Activated CD8-positive, alpha-beta T cell treated with anti-CD3 and anti-CD28 coated beads for 36 hours (primary cell): ENCODE data around the gene RPL12. TPM values are rescaled to one million over a fixed set of nuclear protein-coding genes. Genes with fewer than 3 reads are reported as not detected.

ENCODE experiments used
- ATAC-seq: fragments of 200-7000 bp; cut with Tn5 transposase; one replicate; pipeline ENCODE4 v1.10.0; 2021; ENCODE audit warnings: mild to moderate bottlenecking, moderate library complexity
- CTCF ChIA-PET: fragments of 350-600 bp; sonication (Branson Sonifier 250); formaldehyde crosslinking; loops from one replicate; lab custom pipeline; 2021; ENCODE audit warnings: antibody characterized with exemption; lab: Charles Lee
- POLR2A ChIA-PET: fragments of 350-600 bp; sonication (Branson Sonifier 250); formaldehyde crosslinking; loops from one replicate; lab custom pipeline; 2021; ENCODE audit warnings: antibody characterized with exemption; lab: Charles Lee
- DNase-seq: peaks from one replicate; pipeline ENCODE4 v3.0.0-alpha.2; 2020
- H3K27ac Mint-ChIP-seq: one replicate; pipeline ENCODE4 v1.8.0; 2021; ENCODE audit warnings: mild to moderate bottlenecking, mixed read lengths
- H3K27me3 Mint-ChIP-seq: one replicate; pipeline ENCODE4 v1.8.0; 2021; ENCODE audit warnings: mixed read lengths
- H3K36me3 Mint-ChIP-seq: one replicate; pipeline ENCODE4 v1.8.0; 2021; ENCODE audit warnings: low read depth, mixed read lengths
- H3K4me1 Mint-ChIP-seq: one replicate; pipeline ENCODE4 v1.8.0; 2021; ENCODE audit warnings: low read depth, mixed read lengths
- H3K4me3 Mint-ChIP-seq: one replicate; pipeline ENCODE4 v1.8.0; 2021; ENCODE audit warnings: mild to moderate bottlenecking, moderate library complexity, mixed read lengths
- H3K9me3 Mint-ChIP-seq: one replicate; pipeline ENCODE4 v1.8.0; 2021; ENCODE audit warnings: mixed read lengths
- intact Hi-C: fragments of 100-400 bp; cut with micrococcal nuclease; formaldehyde crosslinking; loops from one replicate; pipeline ENCODE4 v1.10.0; 2022
- total RNA-seq, 2 experiments: library from RNA; stranded (reverse); gene quantifications; one replicate each; pipeline ENCODE4 v1.2.3, GENCODE V29; 2021
- TF ChIP-seq, protein P1 (sequence below): fragments of 200-600 bp; IDR thresholded peaks from one replicate; pipeline ENCODE4 v1.8.0; 2022; ENCODE audit warnings: antibody characterized with exemption, mild to moderate bottlenecking

RPL12 gene
- total RNA-seq, 2 experiments from 2014 or later = 2,353 to 2,364 TPM

DNA sequence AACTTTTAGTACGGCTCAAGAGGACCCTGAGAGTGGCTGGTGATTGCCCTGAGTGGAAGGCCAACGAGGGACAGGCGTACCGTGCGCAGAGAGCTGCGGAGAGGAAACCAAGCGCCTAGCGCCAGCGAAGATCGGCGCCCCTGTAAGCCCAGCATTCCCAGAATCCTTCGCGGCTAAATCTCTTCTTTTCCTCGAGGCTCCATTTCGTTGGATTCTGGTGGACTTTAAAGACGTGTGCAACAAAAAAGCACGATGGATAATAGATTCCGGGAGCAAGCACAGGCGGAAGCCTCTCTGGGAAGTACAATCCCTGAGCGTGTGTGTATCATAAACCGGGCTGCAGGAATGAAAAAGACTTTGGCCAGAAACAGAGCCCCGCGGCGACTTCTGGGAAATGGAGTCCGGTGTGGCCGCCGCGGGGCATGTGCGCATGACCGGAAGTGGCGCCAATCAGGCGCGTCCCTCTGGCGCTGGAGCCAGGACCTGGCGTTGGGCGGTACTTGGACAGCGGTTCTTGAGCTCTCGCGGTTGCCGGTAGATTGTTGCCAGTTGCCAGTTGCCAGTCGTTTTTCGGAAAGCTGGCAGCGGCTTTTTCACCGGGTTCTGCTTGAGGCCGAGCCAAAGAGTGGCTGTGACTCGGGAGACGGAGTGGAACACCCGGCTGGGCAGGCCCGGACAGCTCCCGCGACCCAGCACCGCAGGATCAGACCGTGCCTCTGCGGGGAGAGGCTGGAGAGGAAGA, 27.1 kb downstream of the RPL12 start, which contains the start of gene ZNF79:
TSS of gene ZNF79 (plus strand) at position 449 of the 742 bp plus-strand sequence. CDS start 406 bp downstream, outside the sequence.
- H3K27me3 Mint-ChIP-seq = no peaks in the 10 kb centered on the region

DNA sequence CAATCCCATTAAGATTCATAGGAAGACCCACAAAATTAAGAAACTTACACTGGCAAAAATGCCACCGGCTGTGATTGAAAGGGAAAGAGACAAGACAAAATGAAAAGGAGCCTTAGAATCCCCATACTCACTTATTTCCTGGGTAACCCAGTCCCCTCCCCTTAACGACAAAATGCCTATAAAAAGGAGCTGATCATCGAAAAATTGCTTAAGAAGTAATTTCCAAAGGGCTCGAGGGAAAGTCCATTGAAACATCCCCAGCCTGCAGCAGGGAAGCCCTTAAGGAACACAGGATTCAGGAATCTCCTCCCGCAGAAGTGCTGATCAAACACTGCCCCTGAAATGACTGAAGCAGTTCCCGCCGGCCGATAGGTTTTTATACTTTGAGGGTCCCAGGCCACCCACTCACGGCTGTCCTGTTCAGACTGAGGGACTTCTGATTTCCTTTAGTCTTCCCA, 27.7 kb downstream of the RPL12 start:
- Mint-ChIP-seq H3K36me3 (peaks cover 17% of the 10 kb centered on the region), H3K4me3 (peak overlapping the region; percentile 98), H3K9me3 (no peaks in the 10 kb centered on the region), H3K4me1 (peaks cover 39% of the 10 kb centered on the region), H3K27ac (peak overlapping the region; percentile 96), H3K27me3 (no peaks in the 10 kb centered on the region)
- ATAC-seq = no peak
- TF ChIP-seq, protein P1, sequence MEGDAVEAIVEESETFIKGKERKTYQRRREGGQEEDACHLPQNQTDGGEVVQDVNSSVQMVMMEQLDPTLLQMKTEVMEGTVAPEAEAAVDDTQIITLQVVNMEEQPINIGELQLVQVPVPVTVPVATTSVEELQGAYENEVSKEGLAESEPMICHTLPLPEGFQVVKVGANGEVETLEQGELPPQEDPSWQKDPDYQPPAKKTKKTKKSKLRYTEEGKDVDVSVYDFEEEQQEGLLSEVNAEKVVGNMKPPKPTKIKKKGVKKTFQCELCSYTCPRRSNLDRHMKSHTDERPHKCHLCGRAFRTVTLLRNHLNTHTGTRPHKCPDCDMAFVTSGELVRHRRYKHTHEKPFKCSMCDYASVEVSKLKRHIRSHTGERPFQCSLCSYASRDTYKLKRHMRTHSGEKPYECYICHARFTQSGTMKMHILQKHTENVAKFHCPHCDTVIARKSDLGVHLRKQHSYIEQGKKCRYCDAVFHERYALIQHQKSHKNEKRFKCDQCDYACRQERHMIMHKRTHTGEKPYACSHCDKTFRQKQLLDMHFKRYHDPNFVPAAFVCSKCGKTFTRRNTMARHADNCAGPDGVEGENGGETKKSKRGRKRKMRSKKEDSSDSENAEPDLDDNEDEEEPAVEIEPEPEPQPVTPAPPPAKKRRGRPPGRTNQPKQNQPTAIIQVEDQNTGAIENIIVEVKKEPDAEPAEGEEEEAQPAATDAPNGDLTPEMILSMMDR = no peak
- ChIA-PET CTCF (interaction anchor here (0.8 to 2.0 kb wide), 5 partner anchors 26 to 112 kb away, joined by 3 to 6 read pairs (median 4); partner anchors contain the start of gene SLC2A8), POLR2A (interaction anchor here (0.6 to 4.3 kb wide), 10 partner anchors 19 to 475 kb away, joined by 3 to 52 read pairs (median 4); partner anchors contain the start of genes LRSAM1 and RPL12)
- intact Hi-C loops = loop anchor here (1.0 kb wide), 1 partner anchor 35 kb away; no protein-coding TSS in a partner anchor
- no peak for DNase-seq

More for the DNA sequence above, 27.1 kb downstream of the RPL12 start, which contains the start of gene ZNF79:
- Mint-ChIP-seq H3K4me3 (peak within 1 kb of the TSS; percentile 98), H3K36me3 (peaks cover 22% of the 10 kb centered on the region), H3K4me1 (peaks cover 44% of the 10 kb centered on the region), H3K9me3 (no peaks in the 10 kb centered on the region), H3K27ac (peak within 1 kb of the TSS; percentile 96)
- intact Hi-C loops = loop anchor here (1.0 kb wide), 1 partner anchor 36 kb away; no protein-coding TSS in a partner anchor
- POLR2A ChIA-PET = interaction anchor here (0.6 to 4.3 kb wide), 17 partner anchors 9 to 476 kb away, joined by 3 to 52 read pairs (median 4); partner anchors contain the start of genes LRSAM1, RPL12 and SLC2A8
- CTCF ChIA-PET = interaction anchor here (0.8 to 2.0 kb wide), 5 partner anchors 26 to 112 kb away, joined by 3 to 6 read pairs (median 4); partner anchors contain the start of gene SLC2A8
- ATAC-seq (peak; percentile 81), DNase-seq (peak; percentile 95)
- TF ChIP-seq, protein P1 = no peak

DNA sequence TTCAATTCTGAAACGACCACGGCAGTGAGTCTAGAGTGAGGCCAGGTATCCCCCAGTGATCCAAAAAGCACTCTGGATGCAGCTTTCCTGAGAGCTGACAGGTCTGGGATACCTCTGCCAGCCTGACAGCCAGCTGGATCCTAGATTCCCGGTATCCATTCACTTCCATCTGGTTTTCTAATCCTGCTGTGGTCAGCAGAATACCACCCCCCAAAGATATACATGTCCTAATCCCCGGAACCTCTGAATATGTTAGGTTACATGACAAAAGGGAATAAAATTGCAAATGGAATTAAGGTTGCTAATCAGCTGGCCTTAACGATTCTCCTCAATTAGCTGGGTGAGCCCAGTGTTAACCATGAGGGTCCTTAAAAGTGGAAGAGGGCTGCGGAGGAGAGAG, 28.4 kb downstream of the RPL12 start:
- no peaks in the 10 kb centered on the region for H3K9me3 Mint-ChIP-seq
- TF ChIP-seq, protein P1 = no peak
- ChIA-PET POLR2A (interaction anchor here (0.9 to 4.3 kb wide), 4 partner anchors 24 to 288 kb away, joined by 4 to 52 read pairs (median 10); partner anchors contain the start of genes LRSAM1 and RPL12), CTCF (interaction anchor here (1.6 to 2.0 kb wide), 3 partner anchors 27 to 111 kb away, joined by 3 to 6 read pairs (median 4); no protein-coding TSS in a partner anchor)
- peaks cover 10% of the 10 kb centered on the region for H3K36me3 Mint-ChIP-seq
- peak overlapping the region; percentile 98 for H3K4me3 Mint-ChIP-seq
- peaks cover 32% of the 10 kb centered on the region for H3K4me1 Mint-ChIP-seq
- intact Hi-C loops = loop anchor here (1.0 kb wide), 1 partner anchor 34 kb away; no protein-coding TSS in a partner anchor
- H3K27me3 Mint-ChIP-seq = no peaks in the 10 kb centered on the region
- peak overlapping the region; percentile 96 for H3K27ac Mint-ChIP-seq
- DNase-seq (no peak), ATAC-seq (no peak)

DNA sequence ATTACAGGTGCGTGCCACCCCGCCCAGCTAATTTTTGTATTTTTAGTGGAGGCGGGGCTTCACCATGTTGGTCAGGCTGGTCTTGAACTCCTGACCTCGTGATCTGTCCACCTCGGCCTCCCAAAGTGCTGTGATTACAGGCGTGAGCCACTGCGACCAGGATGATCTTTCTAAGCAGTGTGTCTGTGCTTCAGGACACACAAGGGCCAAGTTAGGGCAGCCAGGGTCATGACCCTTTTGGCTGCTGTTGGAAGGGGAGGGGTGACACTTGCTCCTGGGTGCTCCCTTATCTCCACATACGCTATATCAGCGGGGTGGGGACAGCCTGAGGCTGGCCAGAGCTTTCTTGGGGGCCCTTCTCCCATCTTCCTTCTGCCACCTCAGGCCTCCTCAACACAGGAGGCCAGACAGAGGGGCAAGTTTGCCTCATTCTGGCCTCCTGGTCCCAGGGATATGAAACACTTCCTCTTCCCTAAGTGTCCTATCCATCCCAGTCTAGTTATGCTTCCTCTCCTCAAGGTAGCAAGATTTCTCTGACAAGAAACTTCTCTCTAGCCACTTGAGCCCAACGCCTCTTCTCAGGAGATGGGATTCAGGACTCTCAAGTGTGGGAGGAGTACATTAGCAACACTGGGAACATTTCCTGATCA, 28.9 kb downstream of the RPL12 start:
- CTCF ChIA-PET = interaction anchor here (1.7 kb wide), 1 partner anchor 37 kb away, joined by 3 read pairs; no protein-coding TSS in a partner anchor
- Mint-ChIP-seq H3K4me1 (peaks cover 28% of the 10 kb centered on the region), H3K27me3 (no peaks in the 10 kb centered on the region), H3K36me3 (peaks cover 7% of the 10 kb centered on the region), H3K9me3 (no peaks in the 10 kb centered on the region), H3K4me3 (peak overlapping the region; percentile 98), H3K27ac (no peak overlapping the region)
- intact Hi-C loops = no loop called here
- DNase-seq = no peak
- POLR2A ChIA-PET = interaction anchor here (0.5 to 4.3 kb wide), 2 partner anchors 29 to 558 kb away, joined by 3 to 52 read pairs; partner anchors contain the start of genes LRSAM1 and RPL12
- TF ChIP-seq, protein P1 = no peak
- no peak for ATAC-seq
